Upper lobe of left lung (tissue), 6 donors: ENCODE results near the gene POC1B. TPM values are rescaled to one million over a fixed set of nuclear protein-coding genes. Genes with fewer than 3 reads are reported as not detected.

Experiments used
- ATAC-seq, 2 donors: fragments of 200-7000 bp; cut with Tn5 transposase; one replicate each; pipeline ENCODE4 v1.9.1; 2022; ENCODE audit warnings: mild to moderate bottlenecking in 2 of 2, moderate library complexity in 2 of 2; ENCODE audit not compliant: low FRiP score in 2 of 2
- DNase-seq, 2 donors: peaks; one replicate each; pipeline ENCODE4 v3.0.0-alpha.2; 2019 to 2020
- H3K27ac ChIP-seq, 4 donors: fragments of 200-600 bp; sonication (generic); one replicate each; pipeline ENCODE4 v1.5.1; 2016 to 2019
- H3K27me3 ChIP-seq, 4 donors: fragments of 200-600 bp; sonication (generic); one replicate each; pipeline ENCODE4 v1.5.1; 2017 to 2019
- H3K36me3 ChIP-seq, 4 donors: fragments of 200-600 bp; sonication (generic); one replicate each; pipeline ENCODE4 v1.5.1; 2016 to 2019
- H3K4me1 ChIP-seq, 4 donors: fragments of 200-600 bp; sonication (generic); one replicate each; pipeline ENCODE4 v1.5.1; 2018 to 2019
- H3K4me3 ChIP-seq, 4 donors: fragments of 200-600 bp; sonication (generic); one replicate each; pipeline ENCODE4 v1.5.1; 2017 to 2019; ENCODE audit warnings: mild to moderate bottlenecking in 2 of 4, moderate library complexity in 1 of 4
- H3K9me3 ChIP-seq, 4 donors: fragments of 200-600 bp; sonication (generic); one replicate each; pipeline ENCODE4 v1.5.1; 2018 to 2019
- CTCF ChIP-seq, 6 experiments: fragments of 450-650 bp in 4 of 6; fragments of 200-600 bp in 2 of 6; sonication (generic) in 2 of 6; IDR thresholded peaks; one replicate each; pipeline ENCODE4 v1.5.1; 2016 to 2019; ENCODE audit warnings: antibody characterized with exemption in 6 of 6
- EP300 ChIP-seq, 4 donors: sonication (generic); formaldehyde crosslinking; IDR thresholded peaks; one replicate each; pipeline ENCODE4 v1.5.1; 2017; ENCODE audit warnings: antibody characterized with exemption in 4 of 4, control low read depth in 2 of 4
- POLR2A ChIP-seq, 4 donors: fragments of 450-650 bp; IDR thresholded peaks; one replicate each; pipeline ENCODE4 v1.5.1; 2016 to 2017; ENCODE audit warnings: antibody characterized with exemption in 4 of 4, mild to moderate bottlenecking in 2 of 4
- POLR2AphosphoS5 ChIP-seq, 2 donors: sonication (generic); formaldehyde crosslinking; IDR thresholded peaks; one replicate each; pipeline ENCODE4 v1.5.1; 2017; ENCODE audit warnings: antibody characterized with exemption in 2 of 2
- WGBS, 2 donors: methylation state at CpG; one replicate each; pipeline ENCODE4 v1.1.5; 2017 to 2018; 5-methylcytosine and 5-hydroxymethylcytosine counted together
- total RNA-seq, 6 donors: library from RNA; depleted of rRNA in 4 of 6; stranded (reverse); fragments of >200 nt in 4 of 6; gene quantifications; one replicate each; pipeline versions ENCODE4 v1.1.0 to v1.2.1, GENCODE V29; 2016 to 2021
- donor health status: DM: no; HTN: no; CAD: no; lungs with moderate emphysema.
- donor health status: DM: no; HTN: yes; CAD: no; lungs with severe emphysema.

POC1B gene
- total RNA-seq, 6 donors from 2014 or later, result 13.9 to 34.4 (median 21.0) TPM

GRCh38 chr12:89391726-89392336 lies 134.0 kb downstream of the POC1B start:
- no peak for ATAC-seq
- TF ChIP-seq POLR2AphosphoS5 (IDR thresholded peaks at IDR 0.05) (no peak), POLR2A (IDR thresholded peaks at IDR 0.05) (no peak), EP300 (IDR thresholded peaks at IDR 0.05) (no peak), CTCF (IDR thresholded peaks at IDR 0.05) (no peak)
- no peak for DNase-seq
- peaks cover 30 to 40% (median 33%) of the 10 kb centered on the region in 4 donors for H3K4me1 ChIP-seq
- H3K36me3 ChIP-seq, result no peaks in the 10 kb centered on the region
- peak overlapping the region in 3 of 4 donors; percentile 30 to 78 (median 69) for H3K27ac ChIP-seq
- H3K27me3 ChIP-seq, result no peaks in the 10 kb centered on the region
- WGBS, 2 donors, result 96 to 97% methylated on average over 6 of the region's 6 CpGs
- H3K4me3 ChIP-seq, result no peak overlapping the region
- no peaks in the 10 kb centered on the region for H3K9me3 ChIP-seq

GRCh38 chr12:89390802-89391673 lies 134.8 kb downstream of the POC1B start:
- Histone ChIP-seq H3K27ac (peak overlapping the region; percentile 69 to 81 (median 74)), H3K27me3 (no peaks in the 10 kb centered on the region)
- 57 to 60% methylated on average over 3 of the region's 3 CpGs for WGBS, 2 donors

GRCh38 chr12:89389755-89390661 lies 135.8 kb downstream of the POC1B start:
- DNase-seq (peak in 1 of 2 donors; percentile 45), ATAC-seq (peak; percentile 81 to 87)
- Histone ChIP-seq H3K27me3 (no peaks in the 10 kb centered on the region), H3K4me1 (peaks cover 35 to 51% (median 45%) of the 10 kb centered on the region in 4 donors), H3K36me3 (no peaks in the 10 kb centered on the region), H3K4me3 (no peak overlapping the region), H3K9me3 (no peaks in the 10 kb centered on the region), H3K27ac (peak overlapping the region; percentile 69 to 81 (median 74))
- 37 to 39% methylated on average over 6 of the region's 6 CpGs for WGBS, 2 donors
- TF ChIP-seq POLR2AphosphoS5 (IDR thresholded peaks at IDR 0.05) (peak; percentile 22 to 80), EP300 (IDR thresholded peaks at IDR 0.05) (peak in 3 of 4 donors; percentile 39 to 90 (median 89)), CTCF (IDR thresholded peaks at IDR 0.05) (peak in 1 of 6 experiments; percentile 23), POLR2A (IDR thresholded peaks at IDR 0.05) (no peak)

More at GRCh38 chr12:89390802-89391673, 134.8 kb downstream of the POC1B start:
- DNase-seq, result no peak
- Histone ChIP-seq H3K4me3 (no peak overlapping the region), H3K9me3 (no peaks in the 10 kb centered on the region), H3K36me3 (no peaks in the 10 kb centered on the region), H3K4me1 (peaks cover 30 to 41% (median 38%) of the 10 kb centered on the region in 4 donors)
- peak in 1 of 2 donors; percentile 38 for ATAC-seq
- TF ChIP-seq POLR2AphosphoS5 (IDR thresholded peaks at IDR 0.05), result peak in 1 of 2 donors; percentile 78
- TF ChIP-seq CTCF (IDR thresholded peaks at IDR 0.05), result no peak

- Histone ChIP-seq H3K9me3 (no peaks in the 10 kb centered on the region), H3K4me3 (no peak overlapping the region), H3K27me3 (no peaks in the 10 kb centered on the region), H3K27ac (no peak overlapping the region), H3K4me1 (peaks cover 54 to 67% (median 56%) of the 10 kb centered on the region in 4 donors), H3K36me3 (no peaks in the 10 kb centered on the region)
- DNase-seq, result no peak
- TF ChIP-seq CTCF (IDR thresholded peaks at IDR 0.05) (no peak), POLR2A (IDR thresholded peaks at IDR 0.05) (no peak), POLR2AphosphoS5 (IDR thresholded peaks at IDR 0.05) (no peak), EP300 (IDR thresholded peaks at IDR 0.05) (no peak)
- WGBS, 2 donors, result 55 to 97% methylated on average over 3 of the region's 3 CpGs
- no peak for ATAC-seq
These were observed 139.7 kb downstream of the POC1B start for GRCh38 chr12:89386138-89386537.
